HG03280 (cell line): ENCODE data around the gene AMPD3.

ENCODE experiments used
- ATAC-seq: cut with Tn5 transposase; IDR thresholded peaks from one replicate; pipeline ENCODE4 v1.9.1; 2021; ENCODE audit warnings: mild to moderate bottlenecking, moderate library complexity; ENCODE audit not compliant: unreplicated experiment

Gene AMPD3

GRCh38 chr11:10459029-10459970, 4.2 kb downstream of the AMPD3 start:
- ATAC-seq, result peak; percentile 34

- ATAC-seq, result no peak
Measured at GRCh38 chr11:10460611-10461275, 5.7 kb downstream of the AMPD3 start.

GRCh38 chr11:10461276-10461790, 6.3 kb downstream of the AMPD3 start:
- ATAC-seq, result no peak

GRCh38 chr11:10462746-10463300, 7.8 kb downstream of the AMPD3 start:
- no peak for ATAC-seq

- ATAC-seq, result no peak
Measured at GRCh38 chr11:10473371-10473770, 18.3 kb downstream of the AMPD3 start.

GRCh38 chr11:10474551-10474950, 19.5 kb downstream of the AMPD3 start:
- no peak for ATAC-seq

- no peak for ATAC-seq
Measured at GRCh38 chr11:10476342-10476741, 21.3 kb downstream of the AMPD3 start.

GRCh38 chr11:10476927-10477689, 22.0 kb downstream of the AMPD3 start:
- ATAC-seq, result no peak

- ATAC-seq, result no peak
Measured at GRCh38 chr11:10477690-10478046, 22.6 kb downstream of the AMPD3 start.

GRCh38 chr11:10478066-10478465, 23.0 kb downstream of the AMPD3 start:
- no peak for ATAC-seq

- ATAC-seq, result no peak
Measured at GRCh38 chr11:10478574-10479550, 23.8 kb downstream of the AMPD3 start.

GRCh38 chr11:10480026-10480425, 25.0 kb downstream of the AMPD3 start:
- ATAC-seq, result no peak

- ATAC-seq, result no peak
Measured at GRCh38 chr11:10480760-10481159, 25.7 kb downstream of the AMPD3 start.

- ATAC-seq, result no peak
Measured at GRCh38 chr11:10481560-10482349, 26.7 kb downstream of the AMPD3 start.

- ATAC-seq, result no peak
Measured at GRCh38 chr11:10483174-10483573, 28.1 kb downstream of the AMPD3 start.

GRCh38 chr11:10483584-10483983, 28.5 kb downstream of the AMPD3 start:
- no peak for ATAC-seq

- ATAC-seq, result no peak
Measured at GRCh38 chr11:10484461-10485180, 29.6 kb downstream of the AMPD3 start.

GRCh38 chr11:10485646-10486045, 30.6 kb downstream of the AMPD3 start:
- ATAC-seq, result no peak
